Endodermal cell (in vitro differentiated cells): ENCODE data around the gene R3HCC1L. TPM values are rescaled to one million over a fixed set of nuclear protein-coding genes. Genes with fewer than 3 reads are reported as not detected.
A peak's percentile ranks its signal among the peaks of the same experiment; 100 is the strongest.

Experiments used
- DNase-seq: peaks from one replicate; pipeline ENCODE4 v3.0.0-alpha.2; 2017
- H3K27ac ChIP-seq: 2 replicates; pipeline ENCODE4 v1.5.1; 2013; ENCODE audit warnings: mild to moderate bottlenecking, low read depth, low read length, moderate library complexity
- H3K27me3 ChIP-seq: 2 replicates; pipeline ENCODE4 v1.6.1; 2013; ENCODE audit warnings: mild to moderate bottlenecking, low read length, moderate library complexity; ENCODE audit not compliant: insufficient read depth, control insufficient read depth, poor library complexity, severe bottlenecking
- H3K36me3 ChIP-seq: 2 replicates; pipeline ENCODE4 v1.7.0; 2013; ENCODE audit warnings: mild to moderate bottlenecking, low read length, moderate library complexity; ENCODE audit not compliant: control insufficient read depth, insufficient read depth
- H3K4me1 ChIP-seq: one replicate; pipeline ENCODE4 v1.7.0; 2013; ENCODE audit warnings: low read length; ENCODE audit not compliant: control insufficient read depth, insufficient read depth
- H3K4me3 ChIP-seq: 2 replicates; pipeline ENCODE4 v1.5.1; 2013; ENCODE audit warnings: mild to moderate bottlenecking, low read length, moderate library complexity
- H3K9ac ChIP-seq: 2 replicates; pipeline ENCODE4 v1.6.1; 2013; ENCODE audit warnings: mild to moderate bottlenecking, low read length, moderate library complexity; ENCODE audit not compliant: poor library complexity, severe bottlenecking; ENCODE audit errors: extremely low read depth
- H3K9me3 ChIP-seq: 2 replicates; pipeline ENCODE4 v1.6.1; 2013; ENCODE audit warnings: mild to moderate bottlenecking, low read length, moderate library complexity; ENCODE audit not compliant: control insufficient read depth
- H3K27ac Mint-ChIP-seq: 2 replicates; pipeline ENCODE4 v1.8.0; 2020; ENCODE audit warnings: mixed read lengths
- H3K27me3 Mint-ChIP-seq: 2 replicates; pipeline ENCODE4 v1.8.0; 2021; ENCODE audit warnings: mild to moderate bottlenecking, mixed read lengths; ENCODE audit not compliant: insufficient read depth
- H3K36me3 Mint-ChIP-seq: 2 replicates; pipeline ENCODE4 v1.8.0; 2020; ENCODE audit warnings: low read depth, mixed read lengths
- H3K4me1 Mint-ChIP-seq: 2 replicates; pipeline ENCODE4 v1.8.0; 2020; ENCODE audit warnings: mixed read lengths
- H3K4me3 Mint-ChIP-seq: 2 replicates; pipeline ENCODE4 v1.8.0; 2020; ENCODE audit warnings: mild to moderate bottlenecking, moderate library complexity, mixed read lengths
- H3K9me3 Mint-ChIP-seq: 2 replicates; pipeline ENCODE4 v1.8.0; 2020; ENCODE audit warnings: mild to moderate bottlenecking, mixed read lengths
- CTCF ChIP-seq: fragments of 200-600 bp; sonication (generic); conservative IDR thresholded peaks from 2 replicates; pipeline ENCODE4 v1.5.0; 2021; ENCODE audit warnings: antibody characterized with exemption, mild to moderate bottlenecking
- whole genome bisulfite sequencing, 2 experiments: methylation state at CpG; one replicate each; pipeline versions ENCODE4 v1.1.5 to v1.1.7; 2013; ENCODE audit warnings: missing lambda C conversion rate in 2 of 2, mixed read lengths in 1 of 2; ENCODE audit not compliant: insufficient coverage in 1 of 2, insufficient read length in 1 of 2; 5-methylcytosine and 5-hydroxymethylcytosine counted together
- total RNA-seq, 2 donors: library from RNA; stranded (reverse); fragmentation: NEBNext Ultra II Directional in 1 of 2; extraction: Animal tissue kit (Norgen Biotek cat#: 25700) in 1 of 2; gene quantifications; 2 replicates in 1 of 2; 3 replicates in 1 of 2; pipeline ENCODE4 v1.2.1, GENCODE V29; 2021

The R3HCC1L gene
- total RNA-seq, 2 donors from 2014 or later, result 16.1 to 18.1 TPM

- Histone ChIP-seq H3K4me3 (no peak overlapping the region), H3K9ac (no peak overlapping the region), H3K4me1 (peaks cover 10% of the 10 kb centered on the region), H3K9me3 (no peaks in the 10 kb centered on the region), H3K27me3 (no peaks in the 10 kb centered on the region), H3K27ac (no peak overlapping the region), H3K36me3 (peaks cover 49% of the 10 kb centered on the region)
- 94% methylated on average over 2 to 4 of the region's 4 CpGs for WGBS, 2 experiments
- no peak overlapping the region for H3K27ac Mint-ChIP-seq
- DNase-seq, result no peak
- no peaks in the 10 kb centered on the region for H3K9me3 Mint-ChIP-seq
- peaks cover 5% of the 10 kb centered on the region for H3K4me1 Mint-ChIP-seq
- H3K4me3 Mint-ChIP-seq, result no peak overlapping the region
- H3K27me3 Mint-ChIP-seq, result no peaks in the 10 kb centered on the region
- no peak for TF ChIP-seq CTCF
- peaks cover 15% of the 10 kb centered on the region for H3K36me3 Mint-ChIP-seq
These were observed 113.6 kb downstream of the R3HCC1L start for GRCh38 chr10:98248018-98248417.

GRCh38 chr10:98249134-98249533 is 114.7 kb downstream of the R3HCC1L start:
- Histone ChIP-seq H3K36me3 (peaks cover 45% of the 10 kb centered on the region), H3K4me1 (peaks cover 10% of the 10 kb centered on the region), H3K9ac (no peak overlapping the region), H3K27me3 (no peaks in the 10 kb centered on the region), H3K4me3 (no peak overlapping the region), H3K27ac (peak overlapping the region; percentile 1), H3K9me3 (no peaks in the 10 kb centered on the region)
- Mint-ChIP-seq H3K27ac (no peak overlapping the region), H3K9me3 (no peaks in the 10 kb centered on the region), H3K4me3 (no peak overlapping the region), H3K36me3 (peaks cover 11% of the 10 kb centered on the region), H3K27me3 (no peaks in the 10 kb centered on the region), H3K4me1 (peaks cover 5% of the 10 kb centered on the region)
- WGBS, 2 experiments, result 88 to 100% methylated on average over 1 to 3 of the region's 3 CpGs
- TF ChIP-seq CTCF, result no peak
- no peak for DNase-seq

- Histone ChIP-seq H3K4me3 (no peak overlapping the region), H3K27ac (no peak overlapping the region), H3K36me3 (peaks cover 23% of the 10 kb centered on the region), H3K9ac (no peak overlapping the region), H3K9me3 (no peaks in the 10 kb centered on the region), H3K27me3 (no peaks in the 10 kb centered on the region), H3K4me1 (peaks cover 10% of the 10 kb centered on the region)
- no peaks in the 10 kb centered on the region for H3K9me3 Mint-ChIP-seq
- H3K27ac Mint-ChIP-seq, result no peak overlapping the region
- no peaks in the 10 kb centered on the region for H3K27me3 Mint-ChIP-seq
- peaks cover 5% of the 10 kb centered on the region for H3K4me1 Mint-ChIP-seq
- no peak for TF ChIP-seq CTCF
- 91 to 100% methylated on average over 6 to 8 of the region's 8 CpGs for WGBS, 2 experiments
- no peak for DNase-seq
- H3K36me3 Mint-ChIP-seq, result peaks cover 4% of the 10 kb centered on the region
- H3K4me3 Mint-ChIP-seq, result no peak overlapping the region
These were observed 116.9 kb downstream of the R3HCC1L start for GRCh38 chr10:98251399-98251798.
